ENCODE measurements around the gene HTR2C.
"Not testable (repeated sequence)": the region's sequence is repeated elsewhere in the genome, so short reads cannot be mapped to it uniquely, and the experiment has no call there.

Gene HTR2C

DNA sequence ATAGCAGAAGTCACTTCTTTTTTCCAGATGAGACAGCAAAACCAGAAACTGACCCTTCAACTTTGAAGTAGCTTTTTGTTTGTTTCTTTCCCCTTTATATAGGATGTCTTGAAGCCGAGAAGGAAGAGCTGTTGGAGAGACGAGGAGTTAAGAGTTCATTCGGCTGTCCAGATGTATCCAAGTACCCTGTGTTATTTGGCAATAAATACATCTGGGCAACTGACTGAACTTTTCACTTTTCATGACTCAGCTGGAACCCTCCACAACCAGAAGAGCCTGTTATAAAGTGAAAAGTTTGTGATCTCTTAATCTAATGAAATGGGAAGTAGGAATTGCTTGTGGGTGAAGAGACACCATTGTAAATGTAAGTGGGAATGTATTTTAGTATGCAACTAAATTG, 131.2 kb downstream of the HTR2C start:
- DNase-seq, result no peak

DNA sequence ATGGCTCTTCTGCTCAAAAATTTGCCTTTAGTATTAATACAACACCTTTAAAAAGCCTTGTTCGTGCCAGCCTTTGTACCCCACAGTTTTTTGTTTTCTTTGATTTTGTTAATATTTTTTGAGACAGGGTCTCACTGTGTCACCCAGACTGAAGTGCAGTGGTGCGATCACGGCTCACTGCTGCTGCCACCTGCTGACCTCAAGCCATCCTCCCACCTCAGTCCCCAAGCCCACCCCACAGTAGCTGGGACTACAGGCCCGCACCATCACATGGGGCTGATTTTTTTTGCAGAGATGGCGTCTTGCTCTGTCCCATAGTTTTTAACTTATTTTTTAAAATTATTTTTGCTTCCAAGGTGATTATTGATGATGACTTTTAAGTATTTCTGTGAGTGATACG, 134.0 kb downstream of the HTR2C start:
- no peak for DNase-seq

DNA sequence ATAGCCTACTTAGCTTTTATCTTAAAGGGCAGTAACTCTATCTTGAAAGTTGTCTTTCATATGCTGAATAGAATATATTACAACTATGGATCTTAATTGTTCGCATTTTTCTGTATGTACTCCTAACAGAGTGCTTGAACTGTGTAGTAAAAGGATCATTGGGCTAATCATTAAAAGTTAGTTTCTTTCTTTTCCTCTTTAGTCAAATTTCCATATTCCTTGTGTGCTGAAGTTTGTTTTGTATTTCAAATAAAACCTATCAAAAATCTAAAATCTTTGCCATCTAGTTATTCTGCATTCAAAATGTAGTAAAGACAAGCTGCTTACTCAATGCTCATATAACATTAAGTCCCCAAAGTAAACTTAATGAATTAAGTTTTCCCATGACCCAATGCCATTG, 182.7 kb downstream of the HTR2C start:
- no peak for DNase-seq

DNA sequence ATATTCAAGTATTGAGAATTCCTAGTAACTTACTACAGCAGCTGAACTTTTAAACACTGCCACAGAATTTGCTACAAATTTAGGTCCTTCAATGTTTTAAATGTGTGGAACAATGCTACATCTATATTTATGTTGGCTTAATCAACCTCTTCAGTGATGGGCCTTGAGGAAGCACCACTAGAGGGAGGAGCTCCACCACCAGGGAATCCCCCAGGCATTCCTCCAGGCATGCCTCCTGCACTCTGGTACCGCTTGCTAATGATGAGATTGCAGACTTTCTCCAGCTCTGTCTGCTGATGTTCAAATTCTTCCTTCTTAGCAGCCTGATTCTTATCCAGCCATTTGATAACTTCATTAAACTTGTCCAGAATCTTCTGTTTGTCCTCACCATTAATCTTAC, 190.8 kb downstream of the HTR2C start:
- DNase-seq, result no peak

DNA sequence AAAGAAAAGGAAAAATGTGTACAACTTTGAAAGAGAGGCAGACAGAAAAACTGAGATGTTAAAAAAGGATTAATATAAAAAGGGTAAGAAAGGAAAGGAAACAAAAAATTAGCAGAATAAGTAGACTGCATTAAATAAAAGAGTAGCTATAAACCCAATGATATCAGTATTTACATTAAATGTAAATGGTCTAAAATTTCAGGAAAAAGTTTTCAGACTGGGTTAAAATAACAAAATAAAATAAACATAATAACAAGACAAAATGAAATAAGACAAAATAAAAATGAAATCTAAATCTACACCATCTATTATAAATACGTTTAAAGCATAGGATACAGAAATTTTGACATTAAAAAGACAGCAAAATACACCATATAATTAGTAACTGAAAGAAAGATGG, 199.0 kb downstream of the HTR2C start:
- no peak for DNase-seq

DNA sequence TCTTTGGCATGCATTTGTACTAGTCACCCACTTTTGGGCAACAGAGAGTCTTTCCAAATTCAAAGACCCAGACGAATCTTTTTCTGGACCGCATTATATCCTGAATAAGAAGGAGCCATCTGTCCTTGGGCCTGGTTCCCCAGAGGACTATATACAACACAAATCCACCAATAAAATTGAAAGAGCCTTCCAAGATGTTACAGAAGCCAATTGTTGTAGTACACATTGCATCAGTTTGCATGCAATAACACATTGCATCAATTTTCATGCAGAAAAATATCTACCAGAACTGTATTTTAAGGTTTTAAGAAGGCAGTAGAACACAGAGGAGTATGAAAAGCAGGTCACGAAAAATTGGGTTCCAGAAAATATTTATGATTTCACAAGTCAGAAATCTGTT, 203.2 kb downstream of the HTR2C start:
- no peak for DNase-seq

DNA sequence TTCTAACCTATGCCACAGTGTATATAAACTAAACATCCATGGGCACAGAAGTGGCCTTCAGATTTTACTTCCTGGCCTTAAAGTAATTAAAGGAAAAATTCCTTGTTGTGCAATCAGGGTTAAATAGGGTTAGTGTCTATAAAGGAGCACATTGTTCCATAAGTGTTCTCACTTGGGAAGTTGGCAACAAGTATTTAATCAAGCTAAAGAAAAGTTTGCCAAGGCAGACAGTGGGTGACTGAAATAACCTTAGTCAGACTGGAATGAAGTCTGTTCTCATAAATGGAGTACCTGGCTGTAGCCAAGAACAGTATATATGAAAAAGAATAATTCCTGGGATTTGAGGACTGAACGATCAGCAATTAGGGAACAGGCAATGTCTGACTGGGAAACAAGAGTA, 213.6 kb downstream of the HTR2C start:
- no peak for DNase-seq

DNA sequence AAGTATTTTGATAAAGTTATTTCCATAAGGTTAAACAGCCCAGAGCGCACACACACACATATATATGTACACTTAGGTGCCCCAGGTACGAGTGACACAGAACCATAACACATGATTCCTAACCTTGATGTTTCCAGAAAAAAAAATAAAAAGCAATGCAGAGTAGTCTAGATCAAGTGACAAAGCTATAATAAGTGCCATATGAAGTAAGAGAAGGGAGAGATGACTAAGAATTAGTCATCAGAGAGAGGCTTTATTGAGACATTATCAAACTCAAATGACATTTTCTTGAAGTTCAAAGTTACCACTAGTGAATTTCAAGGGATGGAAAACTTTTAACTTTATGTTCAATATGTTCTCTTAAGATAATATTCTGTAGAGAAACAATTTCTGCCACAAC, 215.0 kb downstream of the HTR2C start:
- no peak for DNase-seq

DNA sequence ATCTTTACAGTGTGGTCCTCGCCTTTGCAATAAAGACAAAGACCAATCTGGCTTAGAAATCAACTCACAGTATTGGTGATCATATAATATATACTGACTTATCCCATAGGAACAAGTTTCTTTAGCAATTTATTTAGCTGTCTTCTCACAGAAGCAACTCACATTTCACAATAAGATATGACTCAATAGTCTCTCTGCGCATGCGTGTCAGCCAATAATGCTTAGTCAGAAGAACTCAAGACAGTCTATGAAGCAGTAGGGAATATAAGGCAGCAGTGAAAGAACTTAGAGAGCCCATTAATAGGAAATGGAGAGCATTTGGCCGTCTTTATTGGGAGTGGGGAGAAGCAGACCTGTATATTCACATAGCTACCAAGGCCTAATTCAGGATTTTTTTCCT, 216.8 kb downstream of the HTR2C start:
- no peak for DNase-seq

DNA sequence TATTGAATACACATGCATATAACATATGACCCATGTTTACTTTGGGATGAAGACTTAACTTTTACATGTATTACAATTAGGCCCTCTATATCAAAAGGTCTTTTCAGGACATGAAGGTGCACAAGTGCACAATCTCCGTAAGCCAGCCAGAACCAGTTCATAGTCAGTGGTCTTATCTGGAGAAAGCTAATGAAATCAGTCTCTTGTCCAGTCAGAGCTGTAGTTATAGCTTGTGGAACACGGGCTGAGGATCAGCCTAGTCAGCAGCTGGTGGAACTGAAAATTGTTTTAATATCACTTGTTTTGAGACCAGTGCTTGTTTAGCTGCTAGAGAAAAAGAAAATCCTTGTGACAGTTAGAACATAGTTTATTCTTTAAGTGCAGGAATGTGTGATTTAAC, 235.6 kb downstream of the HTR2C start:
- DNase-seq, result no peak

DNA sequence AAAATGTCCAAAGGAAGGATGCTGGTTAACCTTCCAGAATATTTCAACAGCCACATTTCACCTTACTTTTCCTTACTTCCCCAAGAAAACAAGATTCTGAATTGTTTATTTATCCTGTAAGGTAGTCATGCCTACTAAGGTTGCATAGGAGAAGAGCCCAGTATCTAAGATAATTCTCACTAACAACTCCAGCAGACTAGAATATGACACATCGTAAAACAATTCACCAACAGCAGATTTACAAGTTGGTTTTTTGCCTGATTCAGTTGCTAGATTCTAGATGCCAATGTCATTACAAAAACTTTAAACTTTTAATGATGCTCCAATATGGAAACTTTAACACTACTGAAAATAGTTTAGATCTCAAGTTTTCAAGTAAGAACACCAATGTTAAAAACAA, 257.2 kb downstream of the HTR2C start:
- no peak for DNase-seq

DNA sequence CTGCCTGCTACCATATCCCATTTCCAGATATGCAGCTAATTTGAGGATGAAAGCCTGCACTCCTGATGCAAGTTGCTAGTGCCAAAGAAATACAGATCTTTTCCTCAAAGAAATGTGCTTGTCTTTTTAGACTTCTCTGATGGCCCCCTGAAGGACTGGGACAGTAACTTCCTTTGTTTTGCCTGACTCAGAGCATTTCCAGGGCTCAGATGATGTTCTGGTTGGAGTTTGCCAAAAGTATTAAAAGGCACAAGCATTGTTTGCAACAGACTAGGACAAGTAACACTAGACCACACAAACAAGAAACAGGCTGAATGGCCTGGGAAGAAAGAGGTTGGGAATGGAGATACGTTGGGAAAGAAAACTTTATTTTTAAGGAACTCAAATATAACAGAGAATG, 258.3 kb downstream of the HTR2C start:
- no peak for DNase-seq

DNA sequence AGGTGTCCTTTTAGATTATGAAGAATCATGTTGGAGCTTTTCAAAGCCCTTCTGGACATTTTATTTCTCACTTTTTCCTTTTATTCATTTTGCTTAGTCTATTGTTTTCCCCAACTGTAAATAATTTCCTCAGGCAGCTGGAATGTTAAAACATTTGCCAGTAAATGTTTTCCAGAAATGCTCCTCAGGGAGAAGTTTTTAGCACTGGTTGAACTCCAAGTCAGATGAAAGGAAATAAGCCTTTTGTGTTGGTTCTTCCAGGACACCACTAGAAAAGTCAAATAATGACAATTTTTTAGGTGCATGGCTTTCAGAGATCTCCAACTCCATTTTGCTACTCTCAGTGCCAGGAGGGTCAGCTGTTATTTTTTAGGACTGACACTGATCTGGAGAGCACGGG, 305.6 kb downstream of the HTR2C start:
- DNase-seq, result no peak

DNA sequence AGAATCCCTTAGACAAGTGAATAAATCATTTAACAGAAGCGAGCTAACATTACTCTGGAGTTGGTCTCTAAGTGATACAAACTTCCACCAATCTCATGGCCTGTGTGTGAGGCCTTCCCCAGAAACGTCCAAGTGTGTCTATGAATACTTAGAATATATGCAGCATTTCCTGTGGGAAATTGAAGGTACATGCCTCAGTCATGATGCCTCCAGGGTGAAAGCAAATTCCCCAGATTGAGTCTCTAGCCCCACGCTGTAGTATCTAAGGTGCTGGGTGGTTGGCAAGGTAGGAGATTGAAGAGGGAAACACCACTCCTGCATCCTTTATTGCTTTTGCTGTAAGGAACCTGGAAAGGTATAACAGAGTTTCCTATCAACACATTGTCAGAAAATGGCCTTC, 319.7 kb downstream of the HTR2C start:
- DNase-seq, result no peak

DNA sequence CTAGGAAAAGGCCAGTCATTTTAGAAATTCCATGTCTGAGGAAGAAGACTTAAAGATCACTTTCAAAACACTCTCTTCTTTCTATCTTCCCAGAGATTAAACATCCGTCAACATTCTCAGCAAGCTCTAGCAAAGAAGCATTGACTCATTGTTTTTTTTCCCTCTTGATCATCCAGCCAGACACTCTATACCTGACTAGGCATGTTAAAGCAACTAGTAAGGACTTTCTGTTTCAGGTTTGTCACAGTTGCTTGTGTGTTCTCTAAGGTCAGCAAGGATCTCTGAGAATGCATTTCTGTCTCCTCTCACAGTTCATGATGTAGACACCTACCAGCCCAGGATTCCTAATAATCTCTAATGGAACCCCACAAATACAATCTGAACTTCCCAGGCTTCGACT, 321.4 kb downstream of the HTR2C start:
- no peak for DNase-seq

DNA sequence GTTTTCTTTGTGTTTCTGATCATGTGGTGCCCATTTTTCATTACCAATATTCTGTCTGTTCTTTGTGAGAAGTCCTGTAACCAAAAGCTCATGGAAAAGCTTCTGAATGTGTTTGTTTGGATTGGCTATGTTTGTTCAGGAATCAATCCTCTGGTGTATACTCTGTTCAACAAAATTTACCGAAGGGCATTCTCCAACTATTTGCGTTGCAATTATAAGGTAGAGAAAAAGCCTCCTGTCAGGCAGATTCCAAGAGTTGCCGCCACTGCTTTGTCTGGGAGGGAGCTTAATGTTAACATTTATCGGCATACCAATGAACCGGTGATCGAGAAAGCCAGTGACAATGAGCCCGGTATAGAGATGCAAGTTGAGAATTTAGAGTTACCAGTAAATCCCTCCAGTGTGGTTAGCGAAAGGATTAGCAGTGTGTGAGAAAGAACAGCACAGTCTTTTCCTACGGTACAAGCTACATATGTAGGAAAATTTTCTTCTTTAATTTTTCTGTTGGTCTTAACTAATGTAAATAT, 323.2 kb downstream of the HTR2C start:
- DNase-seq, result no peak

DNA sequence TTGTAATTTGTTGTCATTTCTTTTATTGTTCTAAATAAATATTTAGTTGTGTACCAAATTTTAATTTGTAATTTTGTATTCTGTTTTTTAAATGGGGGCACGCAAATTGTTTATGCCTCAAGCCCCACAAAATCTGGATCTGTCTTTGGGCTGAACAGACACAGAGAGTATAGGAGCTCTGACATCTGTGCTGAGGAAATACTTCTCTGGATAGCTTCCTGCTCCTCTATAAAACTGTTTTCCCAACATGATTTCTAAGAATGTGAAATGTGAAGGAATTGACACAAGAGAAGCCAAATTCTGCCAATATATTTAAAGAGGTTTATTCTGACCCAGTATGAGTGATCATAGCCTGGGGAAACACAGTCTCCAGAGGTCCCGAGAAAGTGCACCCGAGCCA, 340.5 kb downstream of the HTR2C start:
- DNase-seq, result no peak

DNA sequence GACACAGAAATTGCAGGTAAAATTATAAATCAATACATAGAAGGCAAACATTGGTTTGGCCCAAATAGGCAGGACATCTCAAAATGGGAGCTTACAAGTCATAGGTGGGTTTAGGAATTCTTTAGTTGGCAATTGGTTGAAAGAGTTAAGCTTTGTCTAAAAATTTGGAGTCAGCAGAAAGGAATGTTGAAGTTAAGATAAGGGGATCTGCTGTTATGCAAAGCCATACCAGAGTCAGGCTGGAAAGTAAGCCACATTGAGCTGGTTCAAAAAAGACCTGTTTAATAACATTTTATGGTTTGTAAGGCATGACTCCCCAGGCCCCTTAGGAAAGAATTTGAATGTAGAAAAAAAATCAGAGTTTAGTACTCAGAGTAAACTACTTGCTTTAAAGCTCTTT, 341.0 kb downstream of the HTR2C start:
- DNase-seq, result no peak

DNA sequence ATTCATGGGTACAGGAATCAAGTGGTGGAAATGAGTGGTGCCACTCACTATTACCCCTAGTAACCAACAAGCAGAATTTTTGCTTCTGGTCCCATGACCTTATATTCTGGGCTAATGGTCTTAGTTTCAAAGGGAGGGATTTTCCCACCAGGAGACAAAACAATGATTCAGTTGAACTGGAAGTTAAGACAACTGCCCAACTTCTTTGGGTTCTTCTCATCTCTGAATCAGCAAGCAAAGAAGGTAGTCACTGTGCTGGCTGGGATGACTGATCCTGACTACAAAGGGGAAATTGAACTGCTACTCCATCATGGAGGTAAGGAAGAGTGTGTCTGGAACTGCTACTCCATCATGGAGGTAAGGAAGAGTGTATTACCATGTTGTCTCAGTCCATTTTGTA, 346.3 kb downstream of the HTR2C start:
- no peak for DNase-seq

DNA sequence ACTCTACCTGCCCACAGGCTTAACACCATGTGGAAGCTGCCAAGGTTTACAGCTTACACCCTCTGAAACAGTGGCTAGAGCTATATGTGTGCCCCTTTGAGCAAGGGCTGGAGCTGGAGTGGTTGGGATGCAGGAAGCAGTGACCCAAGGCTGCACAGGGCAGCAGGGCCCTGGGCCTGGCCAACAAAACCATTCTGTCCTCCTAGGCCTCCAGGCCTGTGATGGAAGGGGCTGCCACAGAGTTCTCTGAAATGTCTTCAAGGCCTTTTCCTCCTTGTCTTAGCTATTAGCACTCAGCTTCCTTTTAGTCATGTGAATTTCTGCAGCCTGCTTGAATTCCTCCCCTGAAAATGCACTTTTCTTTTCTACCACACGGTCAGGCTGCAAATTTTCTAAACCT, 348.7 kb downstream of the HTR2C start:
- no peak for DNase-seq

DNA sequence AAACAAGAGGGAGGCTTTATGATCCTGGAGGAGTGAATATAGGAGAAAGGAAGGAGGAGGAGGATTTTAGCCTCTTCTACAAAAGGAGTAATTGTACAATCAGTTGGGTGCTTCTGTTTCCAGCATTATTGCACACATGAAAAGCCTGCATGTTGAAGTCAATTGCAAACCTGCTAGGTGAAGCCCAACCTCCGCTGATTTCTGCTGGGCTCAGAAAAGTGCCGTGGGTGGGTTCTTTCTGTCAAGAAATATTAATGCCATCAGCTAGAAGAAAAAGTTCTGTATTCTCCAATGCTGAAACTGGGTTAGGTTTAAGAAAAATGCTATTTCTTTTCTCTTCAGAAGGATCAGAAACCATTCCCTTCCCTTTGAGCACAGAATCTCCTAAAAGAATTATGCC, 349.4 kb downstream of the HTR2C start:
- DNase-seq, result not testable (repeated sequence)

DNA sequence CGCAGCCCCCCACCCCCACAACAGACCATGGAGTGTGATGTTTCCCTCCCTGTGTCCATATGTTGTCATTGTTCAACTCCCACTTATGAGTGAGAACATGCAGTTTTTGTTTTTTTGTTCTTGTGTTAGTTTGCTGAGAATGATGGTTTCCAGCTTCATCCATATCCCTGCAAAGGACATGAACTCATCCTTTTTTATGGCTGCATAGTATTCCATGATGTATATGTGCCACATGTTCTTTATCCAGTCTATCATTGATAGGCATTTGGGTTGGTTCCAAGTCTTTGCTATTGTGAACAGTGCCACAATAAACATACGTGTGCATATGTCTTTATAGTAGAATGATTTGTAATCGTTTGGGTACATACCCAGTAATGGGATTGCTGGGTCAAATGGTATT, 353.2 kb downstream of the HTR2C start:
- not testable (repeated sequence) for DNase-seq

DNA sequence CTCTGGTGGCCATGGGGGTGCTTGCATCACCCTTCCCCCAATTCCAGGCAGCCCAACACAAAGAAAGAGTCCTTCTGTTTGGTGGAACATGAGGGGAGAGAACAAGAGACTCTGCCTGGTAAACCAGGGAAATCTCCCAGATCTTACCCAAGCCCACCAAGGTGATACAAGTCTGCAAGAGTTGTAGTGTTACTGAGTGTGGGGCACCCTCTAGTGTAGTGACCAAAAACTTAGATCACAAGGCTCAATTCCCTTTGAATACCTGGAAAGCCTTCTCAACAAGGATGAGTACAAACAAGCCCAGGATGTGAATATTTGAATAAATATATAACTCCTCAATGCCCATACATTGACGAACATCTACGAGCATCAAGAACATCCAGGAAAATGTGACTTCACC, 368.8 kb downstream of the HTR2C start:
- DNase-seq, result no peak

All from activated gamma-delta T cell (primary cell).